PC-9 (cell line): Measurements from ENCODE around the gene CTRB2. TPM values are rescaled to one million over a fixed set of nuclear protein-coding genes. Genes with fewer than 3 reads are reported as not detected.
A peak's percentile ranks its signal among the peaks of the same experiment; 100 is the strongest.

ENCODE experiments used
- BruUV-seq: library from RNA; stranded (reverse); fragments of 400-500 nt; replicated peaks from 2 replicates; lab custom pipeline; 2021; lab: Mats Ljungman, UMichigan
- CTCF ChIA-PET: fragments of 300-600 bp; sonication (Branson Sonifier 250); formaldehyde crosslinking; loops from one replicate; lab custom pipeline; 2022; ENCODE audit warnings: antibody characterized with exemption; lab: Charles Lee
- POLR2A ChIA-PET: fragments of 300-600 bp; sonication (Branson Sonifier 250); formaldehyde crosslinking; loops from one replicate; lab custom pipeline; 2022; ENCODE audit warnings: antibody characterized with exemption; ENCODE audit not compliant: unreplicated experiment; lab: Charles Lee
- DNase-seq, 2 experiments: peaks; one replicate each; pipeline versions ENCODE4 v3.0.0 to v3.0.0-alpha.2; 2015 to 2022; ENCODE audit warnings: mixed read lengths in 1 of 2
- H2AFZ ChIP-seq: fragments of 200-600 bp; sonication (generic); 2 replicates; pipeline ENCODE4 v1.8.1; 2017; ENCODE audit warnings: antibody characterized with exemption
- H3F3A ChIP-seq: fragments of 200-600 bp; sonication (generic); 2 replicates; pipeline ENCODE4 v1.8.1; 2017; ENCODE audit warnings: antibody characterized with exemption, mild to moderate bottlenecking, low read depth; ENCODE audit not compliant: insufficient read depth
- H3K27ac ChIP-seq: fragments of 200-600 bp; sonication (generic); 2 replicates; pipeline ENCODE4 v1.6.1; 2016; ENCODE audit warnings: mixed run types
- H3K27me3 ChIP-seq: fragments of 200-600 bp; sonication (generic); 2 replicates; pipeline ENCODE4 v1.6.1; 2016; ENCODE audit warnings: low read depth, mixed run types; ENCODE audit not compliant: insufficient read depth
- H3K36me3 ChIP-seq: fragments of 200-600 bp; sonication (generic); 2 replicates; pipeline ENCODE4 v1.6.1; 2016; ENCODE audit warnings: low read depth, mixed run types
- H3K4me1 ChIP-seq: fragments of 200-600 bp; sonication (generic); replicated peaks from 2 replicates; pipeline ENCODE4 v1.6.1; 2016; ENCODE audit warnings: mixed run types; ENCODE audit not compliant: insufficient read depth
- H3K4me2 ChIP-seq: fragments of 200-600 bp; sonication (generic); 2 replicates; pipeline ENCODE4 v1.6.1; 2017; ENCODE audit warnings: mixed run types
- H3K4me3 ChIP-seq: fragments of 200-600 bp; sonication (generic); 2 replicates; pipeline ENCODE4 v1.6.1; 2016; ENCODE audit warnings: mixed run types
- H3K79me2 ChIP-seq: fragments of 200-600 bp; sonication (generic); 2 replicates; pipeline ENCODE4 v1.6.1; 2017; ENCODE audit warnings: low read depth, mixed run types
- H3K9me2 ChIP-seq: fragments of 200-600 bp; sonication (generic); 2 replicates; pipeline ENCODE4 v1.8.1; 2017; ENCODE audit warnings: mild to moderate bottlenecking; ENCODE audit not compliant: insufficient read depth
- H3K9me3 ChIP-seq: fragments of 200-600 bp; sonication (generic); 2 replicates; pipeline ENCODE4 v1.8.1; 2016; ENCODE audit warnings: low read depth; ENCODE audit not compliant: insufficient read depth
- H4K20me1 ChIP-seq: fragments of 200-600 bp; sonication (generic); 2 replicates; pipeline ENCODE4 v1.8.1; 2017; ENCODE audit not compliant: insufficient read depth
- CTCF ChIP-seq: fragments of 200-600 bp; sonication (generic); conservative IDR thresholded peaks from 2 replicates; pipeline ENCODE4 v1.6.1; 2017; ENCODE audit warnings: mixed run types, antibody characterized with exemption, mild to moderate bottlenecking, moderate library complexity
- EZH2 ChIP-seq: fragments of 200-600 bp; sonication (generic); IDR thresholded peaks from 2 replicates; pipeline ENCODE4 v1.8.0; 2017; ENCODE audit warnings: antibody characterized with exemption, low read depth
- intact Hi-C: fragments of 100-400 bp; cut with micrococcal nuclease; formaldehyde crosslinking; loops from one replicate; pipeline ENCODE4 v1.10.0; 2022; ENCODE audit not compliant: unreplicated experiment
- total RNA-seq: library from RNA; stranded (reverse); gene quantifications from 2 replicates; pipeline ENCODE4 v1.2.3, GENCODE V29; 2021

CTRB2 gene
- total RNA-seq, 1 experiment from 2014 or later: not detected

- ChIA-PET CTCF (no interaction called here), POLR2A (interaction anchor here (0.6 kb wide), 2 partner anchors 76 to 136 kb away, joined by 3 to 5 read pairs; no protein-coding TSS in a partner anchor)
- Histone ChIP-seq H3K79me2 (no peaks in the 10 kb centered on the region), H3K4me3 (no peak overlapping the region), H3K4me2 (peak overlapping the region; percentile 60), H3K9me3 (no peaks in the 10 kb centered on the region), H3F3A (no peaks in the 10 kb centered on the region), H3K27ac (no peak overlapping the region), H2AFZ (no peak overlapping the region), H3K27me3 (no peaks in the 10 kb centered on the region), H4K20me1 (no peaks in the 10 kb centered on the region), H3K36me3 (no peaks in the 10 kb centered on the region), H3K4me1 (peaks cover 24% of the 10 kb centered on the region), H3K9me2 (no peaks in the 10 kb centered on the region)
- TF ChIP-seq CTCF (no peak), EZH2 (no peak)
- DNase-seq: no peak
- intact Hi-C loops: loop anchor here (5.0 to 10.0 kb wide), 3 partner anchors 275 to 1985 kb away; partner anchors contain the start of gene TMEM170A
- BruUV-seq: no TSS peak
Observed at GRCh38 chr16:75189638-75190245, 17.2 kb downstream of the CTRB2 start.

GRCh38 chr16:75188832-75189477, 18.0 kb downstream of the CTRB2 start:
- no TSS peak for BruUV-seq
- Histone ChIP-seq H3K4me2 (peak overlapping the region; percentile 60), H3K4me1 (peaks cover 24% of the 10 kb centered on the region), H2AFZ (no peak overlapping the region), H3K9me3 (no peaks in the 10 kb centered on the region), H3K9me2 (no peaks in the 10 kb centered on the region), H3F3A (no peaks in the 10 kb centered on the region), H3K27ac (no peak overlapping the region), H3K79me2 (no peaks in the 10 kb centered on the region), H3K4me3 (no peak overlapping the region; the same call in 1 of the 2 replicates), H3K36me3 (no peaks in the 10 kb centered on the region), H4K20me1 (no peaks in the 10 kb centered on the region), H3K27me3 (no peaks in the 10 kb centered on the region)
- DNase-seq: peak; percentile 58 to 74
- intact Hi-C loops: loop anchor here (5.0 kb wide), 1 partner anchor 482 kb away; no protein-coding TSS in a partner anchor
- TF ChIP-seq EZH2: no peak
- no peak for TF ChIP-seq CTCF
- ChIA-PET CTCF (no interaction called here), POLR2A (interaction anchor here (0.6 to 0.7 kb wide), 3 partner anchors 76 to 584 kb away, joined by 3 to 5 read pairs (median 5); no protein-coding TSS in a partner anchor)

GRCh38 chr16:75181630-75182029, 25.3 kb downstream of the CTRB2 start:
- no peaks in the 10 kb centered on the region for H4K20me1 ChIP-seq
- no peaks in the 10 kb centered on the region for H3K9me2 ChIP-seq
- no peaks in the 10 kb centered on the region for H3F3A ChIP-seq
- H3K36me3 ChIP-seq: no peaks in the 10 kb centered on the region
- no peak overlapping the region for H2AFZ ChIP-seq
- no peak for DNase-seq
- no peak for TF ChIP-seq CTCF
- no peak for TF ChIP-seq EZH2
- H3K4me3 ChIP-seq: no peak overlapping the region
- no TSS peak for BruUV-seq
- H3K27ac ChIP-seq: no peak overlapping the region
- peaks cover 13% of the 10 kb centered on the region; the same call in 1 of the 2 replicates for H3K9me3 ChIP-seq
- H3K4me1 ChIP-seq: no peaks in the 10 kb centered on the region
- no peak overlapping the region for H3K4me2 ChIP-seq
- intact Hi-C loops: no loop called here
- ChIA-PET POLR2A (no interaction called here), CTCF (no interaction called here)
- H3K27me3 ChIP-seq: no peaks in the 10 kb centered on the region; the same call in 1 of the 2 replicates
- H3K79me2 ChIP-seq: no peaks in the 10 kb centered on the region
